ENCODE results near the gene EARS2. TPM values are rescaled to one million over a fixed set of nuclear protein-coding genes. Genes with fewer than 3 reads are reported as not detected.

The EARS2 gene
- total and polyA plus RNA-seq, 2 of the 8 experiments (the other 6 are each of a cell fraction or from before 2014, with no cell fraction given) = 47.8 to 111 TPM

GRCh38 chr16:23519282-23519681, 37.9 kb downstream of the EARS2 start (continued):
- TF ChIP-seq CHD7 (IDR thresholded peaks at IDR 0.05; ENCODE audit: insufficient replicate concordance, low read length) (no peak), RAD21 (IDR thresholded peaks at IDR 0.05 in 1 of 2, conservative IDR thresholded peaks at IDR 0.05 in 1 of 2; ENCODE audit: low read depth in 2 of 2, low read length in 2 of 2) (no peak), BRCA1 (IDR thresholded peaks at IDR 0.05; ENCODE audit: low read depth, low read length) (no peak), BCL11A (IDR thresholded peaks at IDR 0.05; ENCODE audit: low read depth in 2 of 2, low read length in 2 of 2) (no peak), CEBPB (IDR thresholded peaks at IDR 0.05; ENCODE audit: low read depth, low read length) (no peak), TAF1 (IDR thresholded peaks at IDR 0.05; ENCODE audit: low read depth, low read length) (no peak), KDM1A (IDR thresholded peaks at IDR 0.05; ENCODE audit: borderline replicate concordance, low read length) (no peak), POLR2AphosphoS5 (IDR thresholded peaks at IDR 0.05; ENCODE audit: low read depth, low read length) (no peak), RBBP5 (IDR thresholded peaks at IDR 0.05; ENCODE audit: borderline replicate concordance, low read depth, low read length) (no peak), BACH1 (IDR thresholded peaks at IDR 0.05; ENCODE audit: low read length) (no peak), SIN3A (conservative IDR thresholded peaks at IDR 0.05 in 1 of 2, IDR thresholded peaks at IDR 0.05 in 1 of 2; ENCODE audit: low read depth in 1 of 2, low read length in 2 of 2) (no peak), KDM4A (IDR thresholded peaks at IDR 0.05; ENCODE audit: low read depth, low read length, severe bottlenecking) (no peak)
